ENCODE measurements around the gene NUTM1. TPM values are rescaled to one million over a fixed set of nuclear protein-coding genes. Genes with fewer than 3 reads are reported as not detected.

NUTM1 gene
- polyA plus RNA-seq, 1 donor (not counting 4 experiments of a cell fraction or from before 2014, with no cell fraction given): not detected

DNA sequence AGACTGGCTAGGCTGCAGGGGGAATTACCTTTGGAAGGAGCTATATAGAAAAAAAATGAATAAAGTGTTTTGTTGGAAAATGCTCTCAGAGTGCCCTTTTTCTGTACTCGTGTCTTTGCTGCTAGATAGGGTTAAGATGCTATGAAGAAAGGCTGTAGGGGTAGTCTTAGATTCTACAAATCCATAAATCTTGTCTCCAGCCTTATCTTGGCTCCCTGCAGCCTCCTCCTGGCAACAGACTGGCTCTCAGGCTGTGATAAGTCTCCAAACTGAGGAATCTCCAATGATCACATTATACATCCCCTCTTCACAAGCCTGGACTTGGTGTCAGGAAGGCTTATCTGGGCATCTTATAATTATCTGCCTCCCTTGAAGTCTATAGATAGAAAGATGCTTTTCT is 14.5 kb downstream of the NUTM1 start:
- TF ChIP-seq CTCF (optimal IDR thresholded peaks at IDR 0.05 in 1 of 3, IDR thresholded peaks at IDR 0.05 in 1 of 3, conservative IDR thresholded peaks at IDR 0.05 in 1 of 3; ENCODE audit: extremely low read depth in 1 of 3, insufficient read depth in 2 of 3, low read length in 3 of 3) (no peak), EZH2 (IDR thresholded peaks at IDR 0.05; ENCODE audit: low read length) (no peak)
- Histone ChIP-seq H3K79me2 (ENCODE audit: control insufficient read depth, insufficient read depth, low read length) (no peaks in the 10 kb centered on the region), H3K27ac (ENCODE audit: control insufficient read depth, insufficient read depth, low read length) (no peak overlapping the region), H3K36me3 (ENCODE audit: control insufficient read depth in 2 of 2, extremely low read depth in 1 of 2, insufficient read depth in 2 of 2, low read length in 2 of 2) (peaks cover 27 to 29% of the 10 kb centered on the region in 2 experiments), H3K9ac (ENCODE audit: control insufficient read depth, extremely low read depth, insufficient read depth, low read length) (no peak overlapping the region), H3K4me3 (ENCODE audit: control insufficient read depth in 2 of 3, extremely low read depth in 1 of 3, insufficient read depth in 2 of 3, low read depth in 1 of 3, low read length in 3 of 3) (no peak overlapping the region), H3K4me2 (ENCODE audit: control insufficient read depth, extremely low read depth, insufficient read depth, low read depth, low read length) (no peak overlapping the region), H4K20me1 (ENCODE audit: control insufficient read depth, extremely low read depth, insufficient read depth, low read length) (peaks cover 3% of the 10 kb centered on the region), H3K27me3 (ENCODE audit: control insufficient read depth, extremely low read depth, insufficient read depth, low read length) (no peaks in the 10 kb centered on the region), H3K4me1 (ENCODE audit: control insufficient read depth, extremely low read depth, insufficient read depth, low read length) (peaks cover 11% of the 10 kb centered on the region), H3K9me1 (ENCODE audit: control insufficient read depth, extremely low read depth, insufficient read depth, low read length) (peaks cover 6% of the 10 kb centered on the region), H3K9me3 (ENCODE audit: control insufficient read depth, low read depth, low read length) (no peaks in the 10 kb centered on the region), H2AFZ (ENCODE audit: control insufficient read depth, low read length) (no peak overlapping the region)
- DNase-seq (ENCODE audit: low read depth, low spot score) (no peak), FAIRE-seq (no peak)
- dilution Hi-C loops (cut with MboI; ENCODE audit: extremely low pct_ligation_motif_present, low sequenced_read_pairs): no loop called here

DNA sequence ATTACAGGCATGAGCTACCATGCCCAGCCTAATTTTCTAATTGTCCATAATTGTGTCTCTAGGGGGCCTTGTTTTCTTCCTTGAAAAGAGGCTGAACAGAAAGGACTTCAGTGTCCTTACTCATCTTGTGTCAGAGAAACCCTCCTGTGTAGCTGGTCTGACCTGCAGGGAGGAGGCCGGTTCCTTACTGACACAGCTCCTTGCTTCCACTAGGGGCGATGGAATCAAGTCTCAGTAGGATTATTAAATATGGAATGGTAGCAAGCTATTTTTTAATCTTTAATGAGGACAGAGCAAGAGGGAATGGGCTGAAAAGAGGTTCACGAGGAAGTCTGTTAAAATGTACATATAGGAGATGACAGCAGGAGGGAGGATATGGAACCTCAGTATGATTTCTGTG is 15.3 kb downstream of the NUTM1 start:
- peaks cover 30 to 32% of the 10 kb centered on the region in 2 experiments for H3K36me3 ChIP-seq (ENCODE audit: control insufficient read depth in 2 of 2, extremely low read depth in 1 of 2, insufficient read depth in 2 of 2, low read length in 2 of 2)
- dilution Hi-C loops (cut with MboI; ENCODE audit: extremely low pct_ligation_motif_present, low sequenced_read_pairs): no loop called here
- H3K4me3 ChIP-seq (ENCODE audit: control insufficient read depth in 2 of 3, extremely low read depth in 1 of 3, insufficient read depth in 2 of 3, low read depth in 1 of 3, low read length in 3 of 3): no peak overlapping the region
- no peak overlapping the region for H3K9ac ChIP-seq (ENCODE audit: control insufficient read depth, extremely low read depth, insufficient read depth, low read length)
- peaks cover 11% of the 10 kb centered on the region for H3K4me1 ChIP-seq (ENCODE audit: control insufficient read depth, extremely low read depth, insufficient read depth, low read length)
- no peak overlapping the region for H2AFZ ChIP-seq (ENCODE audit: control insufficient read depth, low read length)
- H3K79me2 ChIP-seq (ENCODE audit: control insufficient read depth, insufficient read depth, low read length): no peaks in the 10 kb centered on the region
- no peak for DNase-seq (ENCODE audit: low read depth, low spot score)
- H4K20me1 ChIP-seq (ENCODE audit: control insufficient read depth, extremely low read depth, insufficient read depth, low read length): peaks cover 3% of the 10 kb centered on the region
- H3K4me2 ChIP-seq (ENCODE audit: control insufficient read depth, extremely low read depth, insufficient read depth, low read depth, low read length): no peak overlapping the region
- H3K27ac ChIP-seq (ENCODE audit: control insufficient read depth, insufficient read depth, low read length): no peak overlapping the region
- no peaks in the 10 kb centered on the region for H3K9me3 ChIP-seq (ENCODE audit: control insufficient read depth, low read depth, low read length)
- TF ChIP-seq EZH2 (IDR thresholded peaks at IDR 0.05; ENCODE audit: low read length) (no peak), CTCF (optimal IDR thresholded peaks at IDR 0.05 in 1 of 3, IDR thresholded peaks at IDR 0.05 in 1 of 3, conservative IDR thresholded peaks at IDR 0.05 in 1 of 3; ENCODE audit: extremely low read depth in 1 of 3, insufficient read depth in 2 of 3, low read length in 3 of 3) (peak; percentile 17 to 24 (median 22))
- no peaks in the 10 kb centered on the region for H3K27me3 ChIP-seq (ENCODE audit: control insufficient read depth, extremely low read depth, insufficient read depth, low read length)
- no peak for FAIRE-seq
- H3K9me1 ChIP-seq (ENCODE audit: control insufficient read depth, extremely low read depth, insufficient read depth, low read length): peaks cover 6% of the 10 kb centered on the region

All from keratinocyte (primary cell).